IMR-90 (cell line): Measurements from ENCODE around the gene PPP1R2. TPM values are rescaled to one million over a fixed set of nuclear protein-coding genes. Genes with fewer than 3 reads are reported as not detected.

ENCODE experiments used
- ATAC-seq: fragments of 200-7000 bp; cut with Tn5 transposase; 2 replicates; pipeline ENCODE4 v1.9.1; 2020; ENCODE audit warnings: low read depth, mild to moderate bottlenecking, moderate library complexity
- BruUV-seq: library from RNA; stranded (reverse); fragments of 400-500 nt; replicated peaks from 2 replicates; lab custom pipeline; 2021; lab: Mats Ljungman, UMichigan
- CTCF ChIA-PET: fragments of 300-600 bp; formaldehyde crosslinking; extraction: SDS; loops from one replicate; lab custom pipeline; 2021; ENCODE audit warnings: antibody characterized with exemption; lab: Yijun Ruan, JAX
- POLR2A ChIA-PET: fragments of 300-600 bp; sonication (Branson Sonifier 250); formaldehyde crosslinking; loops from one replicate; lab custom pipeline; 2022; ENCODE audit warnings: antibody characterized with exemption; ENCODE audit not compliant: unreplicated experiment; lab: Charles Lee
- DNase-seq: peaks from one replicate; pipeline ENCODE4 v3.0.0; 2013
- H2AFZ ChIP-seq: replicated peaks from 2 replicates; pipeline ENCODE3; 2013; ENCODE audit warnings: low read length, mild to moderate bottlenecking; ENCODE audit not compliant: poor library complexity
- H2AK5ac ChIP-seq: 2 replicates; pipeline ENCODE4 v1.6.1; 2013; ENCODE audit warnings: low read depth, low read length, inconsistent platforms
- H2AK9ac ChIP-seq: replicated peaks from 2 replicates; pipeline ENCODE3; 2013; ENCODE audit warnings: mild to moderate bottlenecking, low read depth, low read length, moderate library complexity; ENCODE audit not compliant: poor library complexity
- H2BK120ac ChIP-seq: 2 replicates; pipeline ENCODE4 v1.6.1; 2013; ENCODE audit warnings: low read depth, low read length, inconsistent platforms
- H2BK15ac ChIP-seq: 3 replicates; pipeline ENCODE4 v1.6.1; 2013; ENCODE audit warnings: low read depth, low read length, inconsistent platforms
- H2BK20ac ChIP-seq: 2 replicates; pipeline ENCODE4 v1.6.1; 2013; ENCODE audit warnings: low read depth, mild to moderate bottlenecking, inconsistent platforms, low read length, moderate library complexity
- H2BK5ac ChIP-seq: 2 replicates; pipeline ENCODE4 v1.6.1; 2013; ENCODE audit warnings: mild to moderate bottlenecking, low read depth, low read length, inconsistent platforms; ENCODE audit not compliant: poor library complexity, severe bottlenecking
- H3K14ac ChIP-seq: replicated peaks from 2 replicates; pipeline ENCODE4 v1.6.1; 2013; ENCODE audit warnings: low read depth, low read length, inconsistent platforms
- H3K18ac ChIP-seq: 2 replicates; pipeline ENCODE4 v1.6.1; 2013; ENCODE audit warnings: low read depth, low read length, control low read depth
- H3K23ac ChIP-seq: 2 replicates; pipeline ENCODE4 v1.6.1; 2013; ENCODE audit warnings: low read depth, low read length, inconsistent platforms
- H3K27ac ChIP-seq: 2 replicates; pipeline ENCODE4 v1.5.1; 2013; ENCODE audit warnings: mild to moderate bottlenecking, control low read depth, low read length; ENCODE audit not compliant: insufficient read depth
- H3K27me3 ChIP-seq: 2 replicates; pipeline ENCODE4 v1.6.1; 2013; ENCODE audit warnings: low read length; ENCODE audit not compliant: control insufficient read depth, insufficient read depth
- H3K36me3 ChIP-seq: 2 replicates; pipeline ENCODE4 v1.6.1; 2013; ENCODE audit warnings: low read length, mixed read lengths; ENCODE audit not compliant: control insufficient read depth, insufficient read depth
- H3K4ac ChIP-seq: 2 replicates; pipeline ENCODE4 v1.6.1; 2013; ENCODE audit warnings: low read depth, low read length, inconsistent platforms
- H3K4me1 ChIP-seq: 2 replicates; pipeline ENCODE4 v1.6.1; 2013; ENCODE audit warnings: low read length, mixed read lengths; ENCODE audit not compliant: control insufficient read depth, insufficient read depth
- H3K4me2 ChIP-seq: 2 replicates; pipeline ENCODE4 v1.6.1; 2013; ENCODE audit warnings: low read depth, mild to moderate bottlenecking, control low read depth, low read length, moderate library complexity
- H3K4me3 ChIP-seq: 2 replicates; pipeline ENCODE4 v1.5.1; 2013; ENCODE audit warnings: low read depth, mild to moderate bottlenecking, control low read depth, low read length, moderate library complexity; ENCODE audit not compliant: insufficient read depth
- H3K56ac ChIP-seq: 2 replicates; pipeline ENCODE4 v1.6.1; 2013; ENCODE audit warnings: low read length, inconsistent platforms; ENCODE audit not compliant: insufficient read depth; ENCODE audit errors: extremely low read depth
- H3K79me1 ChIP-seq, 2 experiments: 2 replicates each; pipeline ENCODE4 v1.6.1; 2013; ENCODE audit warnings: low read length in 2 of 2, inconsistent platforms in 1 of 2, low read depth in 1 of 2
- H3K9ac ChIP-seq: 2 replicates; pipeline ENCODE4 v1.6.1; 2013; ENCODE audit warnings: low read depth, low read length, control low read depth
- H3K9me1 ChIP-seq: 2 replicates; pipeline ENCODE4 v1.6.1; 2013; ENCODE audit warnings: low read length, inconsistent platforms; ENCODE audit not compliant: insufficient read depth
- H3K9me3 ChIP-seq: 2 replicates; pipeline ENCODE4 v1.6.1; 2013; ENCODE audit warnings: low read length; ENCODE audit not compliant: control insufficient read depth, insufficient read depth
- H4K20me1 ChIP-seq: 2 replicates; pipeline ENCODE4 v1.6.1; 2013; ENCODE audit warnings: low read length, inconsistent platforms; ENCODE audit not compliant: insufficient read depth
- H4K5ac ChIP-seq: 2 replicates; pipeline ENCODE4 v1.6.1; 2013; ENCODE audit warnings: mild to moderate bottlenecking, low read depth, low read length, control low read depth
- H4K8ac ChIP-seq, 2 experiments: 2 replicates each; pipeline ENCODE4 v1.6.1; 2013; ENCODE audit warnings: low read depth in 2 of 2, low read length in 2 of 2, control low read depth in 1 of 2, inconsistent platforms in 1 of 2
- H4K91ac ChIP-seq: 2 replicates; pipeline ENCODE4 v1.6.1; 2013; ENCODE audit warnings: low read depth, low read length, inconsistent platforms; ENCODE audit not compliant: insufficient read depth
- BHLHE40 ChIP-seq: fragments of 150-350 bp; IDR thresholded peaks from 2 replicates; pipeline ENCODE4 v1.6.1; 2016; ENCODE audit warnings: mild to moderate bottlenecking, low read depth, low read length
- CHD1 ChIP-seq: IDR thresholded peaks from 2 replicates; pipeline ENCODE4 v1.6.1; 2012; ENCODE audit warnings: low read depth, low read length, improper control_type of control experiment
- MXI1 ChIP-seq: IDR thresholded peaks from 2 replicates; pipeline ENCODE4 v1.6.1; 2012; ENCODE audit warnings: low read depth, mild to moderate bottlenecking, low read length, moderate library complexity, borderline replicate concordance
- RFX5 ChIP-seq: IDR thresholded peaks from 2 replicates; pipeline ENCODE4 v1.8.0; 2012; ENCODE audit warnings: low read depth, mild to moderate bottlenecking, low read length, moderate library complexity
- SMC3 ChIP-seq: fragments of 150-350 bp; IDR thresholded peaks from 2 replicates; pipeline ENCODE4 v1.6.1; 2016; ENCODE audit warnings: low read depth, mild to moderate bottlenecking, antibody characterized with exemption, low read length, moderate library complexity
- WGBS, 2 experiments: methylation state at CpG; one replicate each; pipeline versions ENCODE4 v1.1.5 to v1.1.7; 2013; ENCODE audit warnings: missing lambda C conversion rate in 2 of 2; ENCODE audit not compliant: insufficient read length in 1 of 2; ENCODE audit errors: extremely low coverage in 2 of 2; 5-methylcytosine and 5-hydroxymethylcytosine counted together
- dilution Hi-C: fragments of 300-500 bp; cut with HindIII; formaldehyde crosslinking; loops from one replicate; pipeline ENCODE4 v1.14.3; 2018; ENCODE audit warnings: low sequenced_read_pairs; ENCODE audit not compliant: unreplicated experiment
- in situ Hi-C: fragments of 300-500 bp; cut with MboI; formaldehyde crosslinking; loops from 3 replicates; pipeline ENCODE4 v1.14.3; 2019; ENCODE audit warnings: low sequenced_read_pairs, inconsistent platforms, mixed read lengths
- intact Hi-C: fragments of 100-400 bp; cut with micrococcal nuclease; formaldehyde crosslinking; loops from 2 replicates; pipeline ENCODE4 v1.10.0; 2022
- polyA plus RNA-seq, 3 experiments: library from polyadenylated mRNA; depleted of rRNA; stranded (reverse); fragments of >200 nt; gene quantifications; 2 replicates each; pipeline ENCODE4 v1.2.3, GENCODE V29; 2012; ENCODE audit warnings: low replicate concordance in 1 of 3
- total RNA-seq: library from RNA; depleted of rRNA; stranded (reverse); fragments of >200 nt; gene quantifications from 2 replicates; pipeline ENCODE4 v1.2.3, GENCODE V29; 2012
- TF ChIP-seq, protein P1 (sequence below): fragments of 150-350 bp; IDR thresholded peaks from 2 replicates; pipeline ENCODE4 v1.6.1; 2017; ENCODE audit warnings: mild to moderate bottlenecking, antibody characterized with exemption, low read length, low read depth

The PPP1R2 gene
- total and polyA plus RNA-seq, 2 of the 4 experiments (the other 2 are of a cell fraction): 9.2 to 36.0 TPM

DNA sequence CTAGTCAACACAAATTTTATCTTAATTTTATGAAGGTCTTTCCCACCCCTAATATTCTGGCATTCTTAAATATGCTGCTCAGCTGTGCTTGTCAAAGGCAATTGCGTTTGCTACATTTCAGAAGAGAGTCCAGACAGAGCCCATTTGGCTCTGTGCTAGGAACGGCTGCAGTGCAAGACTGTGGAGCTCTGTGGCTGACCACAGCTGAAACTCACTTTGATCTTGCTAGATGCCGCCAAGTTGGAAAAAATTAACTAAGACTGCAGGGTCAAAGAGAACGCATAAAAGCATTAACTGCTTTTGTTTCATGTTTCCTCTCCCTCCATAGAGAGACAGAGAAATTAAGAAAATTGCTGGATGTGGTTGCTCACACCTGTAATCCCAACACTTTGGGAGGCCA lies 7.6 kb upstream of the PPP1R2 start:
- CTCF ChIA-PET: no interaction called here
- no peak for ATAC-seq
- BruUV-seq: no TSS peak

More for the DNA sequence above, 7.6 kb upstream of the PPP1R2 start:
- no peak overlapping the region for H4K91ac ChIP-seq
- H3K4me1 ChIP-seq: peaks cover 2% of the 10 kb centered on the region; the same call in 1 of the 2 replicates
- WGBS, 2 experiments: 0% methylated on average over 1 of the region's 4 CpGs; no CpG with 5 or more reads in 1 of the 2 experiments
- H3K4me2 ChIP-seq: no peak overlapping the region
- no peak overlapping the region for H3K18ac ChIP-seq
- no peaks in the 10 kb centered on the region for H3K9me3 ChIP-seq
- H4K8ac ChIP-seq: no peak overlapping the region
- H2BK15ac ChIP-seq: no peak overlapping the region
- H3K36me3 ChIP-seq: no peaks in the 10 kb centered on the region
- H3K27ac ChIP-seq: no peak overlapping the region
- no peak for TF ChIP-seq MXI1
- TF ChIP-seq CHD1: no peak
- no peak for TF ChIP-seq SMC3
- no peak for TF ChIP-seq BHLHE40
- TF ChIP-seq, protein P1, sequence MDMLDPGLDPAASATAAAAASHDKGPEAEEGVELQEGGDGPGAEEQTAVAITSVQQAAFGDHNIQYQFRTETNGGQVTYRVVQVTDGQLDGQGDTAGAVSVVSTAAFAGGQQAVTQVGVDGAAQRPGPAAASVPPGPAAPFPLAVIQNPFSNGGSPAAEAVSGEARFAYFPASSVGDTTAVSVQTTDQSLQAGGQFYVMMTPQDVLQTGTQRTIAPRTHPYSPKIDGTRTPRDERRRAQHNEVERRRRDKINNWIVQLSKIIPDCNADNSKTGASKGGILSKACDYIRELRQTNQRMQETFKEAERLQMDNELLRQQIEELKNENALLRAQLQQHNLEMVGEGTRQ: no peak
- TF ChIP-seq RFX5: no peak
- peaks cover 23% of the 10 kb centered on the region for H3K27me3 ChIP-seq
- H3K9me1 ChIP-seq: no peaks in the 10 kb centered on the region
- dilution Hi-C loops (no loop called here), intact Hi-C loops (no loop called here), in situ Hi-C loops (no loop called here)
- H2BK120ac ChIP-seq: no peak overlapping the region
- no peak overlapping the region for H2BK5ac ChIP-seq
- H4K20me1 ChIP-seq: no peaks in the 10 kb centered on the region
- no peak overlapping the region for H3K4ac ChIP-seq
- H3K4me3 ChIP-seq: no peak overlapping the region
- no peak overlapping the region for H3K14ac ChIP-seq
- no peak overlapping the region for H2AK9ac ChIP-seq
- no peaks in the 10 kb centered on the region for H3K79me1 ChIP-seq
- POLR2A ChIA-PET: no interaction called here
- no peak overlapping the region for H3K56ac ChIP-seq
- H4K5ac ChIP-seq: no peak overlapping the region
- H2BK20ac ChIP-seq: no peak overlapping the region
- H3K23ac ChIP-seq: no peak overlapping the region
- no peak overlapping the region for H2AFZ ChIP-seq
- H2AK5ac ChIP-seq: no peak overlapping the region
- no peak overlapping the region for H3K9ac ChIP-seq
- no peak for DNase-seq
